ENCODE results near the gene ARL14. TPM values are rescaled to one million over a fixed set of nuclear protein-coding genes. Genes with fewer than 3 reads are reported as not detected.
"Not testable (repeated sequence)": the region's sequence is repeated elsewhere in the genome, so short reads cannot be mapped to it uniquely, and the experiment has no call there.

The ARL14 gene
- polyA plus RNA-seq, 12 donors, result not detected

GRCh38 chr3:160675566-160676124 lies 1.3 kb upstream of the ARL14 start:
- no peak for DNase-seq

GRCh38 chr3:160677459-160677881 lies 510 bp downstream of the ARL14 start:
- DNase-seq, result no peak

GRCh38 chr3:160678292-160678842 lies 1.4 kb downstream of the ARL14 start:
- DNase-seq, result peak; percentile 2

- DNase-seq, result no peak
These were observed 7.4 kb downstream of the ARL14 start for GRCh38 chr3:160684368-160684740.

GRCh38 chr3:160685144-160685766 lies 8.3 kb downstream of the ARL14 start:
- no peak for DNase-seq

- peak; percentile 6 for DNase-seq
These were observed 10.1 kb downstream of the ARL14 start for GRCh38 chr3:160686955-160687535.

- no peak for DNase-seq
These were observed 14.2 kb downstream of the ARL14 start for GRCh38 chr3:160691151-160691550.

GRCh38 chr3:160691962-160692361 lies 15.0 kb downstream of the ARL14 start:
- no peak for DNase-seq

GRCh38 chr3:160693191-160693590 lies 16.2 kb downstream of the ARL14 start:
- no peak for DNase-seq

- no peak for DNase-seq
These were observed 17.4 kb downstream of the ARL14 start for GRCh38 chr3:160694345-160694744.

- DNase-seq, result no peak
These were observed 18.0 kb downstream of the ARL14 start for GRCh38 chr3:160695003-160695402.

GRCh38 chr3:160695915-160696327 lies 19.0 kb downstream of the ARL14 start:
- no peak for DNase-seq

- DNase-seq, result no peak
These were observed 20.8 kb downstream of the ARL14 start for GRCh38 chr3:160697637-160698380.

GRCh38 chr3:160698599-160699195 lies 21.7 kb downstream of the ARL14 start:
- no peak for DNase-seq

GRCh38 chr3:160701490-160701889 lies 24.5 kb downstream of the ARL14 start:
- DNase-seq, result no peak

GRCh38 chr3:160702290-160702689 lies 25.3 kb downstream of the ARL14 start:
- no peak for DNase-seq

- DNase-seq, result no peak
These were observed 27.0 kb downstream of the ARL14 start for GRCh38 chr3:160703974-160704373.

GRCh38 chr3:160707187-160707794 lies 30.3 kb downstream of the ARL14 start:
- DNase-seq, result peak; percentile 55

GRCh38 chr3:160709477-160710182 lies 32.7 kb downstream of the ARL14 start:
- DNase-seq, result no peak

- DNase-seq, result not testable (repeated sequence)
These were observed 36.2 kb downstream of the ARL14 start for GRCh38 chr3:160713144-160713543.

GRCh38 chr3:160719710-160720109 lies 42.8 kb downstream of the ARL14 start:
- DNase-seq, result no peak
